ENCODE data around the gene UPF3A.
"Not testable (repeated sequence)": the region's sequence is repeated elsewhere in the genome, so short reads cannot be mapped to it uniquely, and the experiment has no call there.

The UPF3A gene

DNA sequence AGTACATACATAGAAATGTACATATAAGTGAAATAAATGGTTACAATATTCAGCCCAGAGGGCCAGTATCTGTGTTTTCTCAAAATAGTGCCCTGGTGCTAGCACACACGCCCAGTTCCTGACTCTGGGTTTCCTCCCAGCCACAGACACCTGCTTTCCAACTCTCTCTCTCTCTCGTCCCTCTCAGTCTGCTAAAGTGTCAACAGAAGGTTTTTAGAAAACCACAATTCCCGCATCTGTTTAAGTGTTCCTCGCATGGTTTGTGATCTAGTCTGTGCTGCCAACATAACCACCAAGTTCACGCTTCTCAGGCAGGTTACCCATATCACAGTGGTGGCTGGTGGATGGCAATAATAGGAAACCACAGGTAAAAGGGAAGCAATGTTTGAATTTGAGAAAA, 17.8 kb upstream of the UPF3A start:
- DNase-seq = no peak

DNA sequence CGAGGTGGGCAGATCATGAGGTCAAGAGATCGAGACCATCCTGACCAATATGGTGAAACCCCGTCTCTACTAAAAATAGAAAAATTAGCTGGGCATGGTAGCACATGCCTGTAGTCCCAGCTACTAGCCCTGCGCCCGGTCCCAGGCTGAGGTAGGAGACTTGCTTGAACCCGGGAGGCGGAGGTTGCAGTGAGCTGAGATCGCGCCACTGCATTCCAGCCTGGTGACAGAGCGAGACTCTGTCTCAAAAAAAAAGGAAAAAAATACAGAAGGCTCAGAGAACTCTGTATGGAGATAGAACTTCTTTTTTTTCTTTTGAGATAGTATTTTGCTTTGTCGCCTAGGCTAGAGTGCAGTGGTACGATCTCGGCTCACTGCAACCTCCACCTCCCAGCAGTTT, 17.1 kb upstream of the UPF3A start:
- DNase-seq = not testable (repeated sequence)

DNA sequence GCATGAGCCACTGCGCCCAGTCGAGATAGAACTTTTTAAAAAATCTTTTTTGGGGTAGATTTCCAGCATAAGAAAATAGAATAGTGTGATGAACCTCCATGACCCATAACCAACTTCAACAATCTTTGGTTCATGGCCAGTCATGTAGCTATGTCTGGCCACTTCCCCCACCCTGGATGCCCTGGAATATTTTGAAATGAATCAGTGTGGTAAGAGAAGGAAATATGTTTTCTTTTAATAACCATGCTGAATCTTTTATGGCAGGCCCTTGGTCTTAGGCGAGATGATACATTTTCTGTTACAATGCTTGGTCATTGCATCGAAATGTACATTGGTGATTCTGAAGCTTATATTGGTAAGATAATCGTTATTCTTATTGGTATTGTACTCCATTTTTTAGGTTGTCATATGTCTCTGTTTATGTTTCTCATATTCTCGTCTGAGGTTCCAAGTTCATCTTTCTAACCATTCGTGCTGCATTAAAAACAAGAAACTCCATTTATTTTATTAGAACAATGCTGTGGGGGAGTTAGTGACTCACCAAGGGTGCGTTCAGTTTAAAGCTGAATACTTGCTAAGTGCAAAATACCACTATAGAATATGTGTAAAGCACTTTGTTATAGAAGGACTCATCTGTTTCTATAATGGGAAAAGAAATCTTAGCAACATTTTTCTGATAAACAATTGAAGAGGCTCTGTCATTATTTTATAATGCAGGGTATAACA, 16.4 kb upstream of the UPF3A start:
- DNase-seq = peak in 1 of 51 donors; percentile 6

DNA sequence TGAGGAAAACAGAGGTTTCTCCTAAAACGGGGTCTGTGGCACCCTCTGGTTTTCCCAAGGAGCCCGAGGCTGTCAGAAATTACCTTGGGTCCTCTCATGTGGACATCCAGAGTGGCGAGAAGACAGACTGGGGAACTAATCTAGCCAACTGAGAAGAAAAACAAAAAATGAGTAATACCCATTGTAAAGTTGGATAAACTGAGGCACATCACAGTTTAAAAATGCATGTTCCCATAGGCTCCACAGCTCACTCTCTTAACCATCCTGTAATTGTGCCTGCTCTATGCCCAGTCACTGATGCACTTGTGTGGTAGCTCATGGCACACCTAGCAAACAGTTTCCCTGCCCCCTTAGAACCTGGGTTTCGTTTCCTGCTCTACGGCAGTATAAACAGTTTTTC, 15.2 kb upstream of the UPF3A start:
- DNase-seq = no peak

DNA sequence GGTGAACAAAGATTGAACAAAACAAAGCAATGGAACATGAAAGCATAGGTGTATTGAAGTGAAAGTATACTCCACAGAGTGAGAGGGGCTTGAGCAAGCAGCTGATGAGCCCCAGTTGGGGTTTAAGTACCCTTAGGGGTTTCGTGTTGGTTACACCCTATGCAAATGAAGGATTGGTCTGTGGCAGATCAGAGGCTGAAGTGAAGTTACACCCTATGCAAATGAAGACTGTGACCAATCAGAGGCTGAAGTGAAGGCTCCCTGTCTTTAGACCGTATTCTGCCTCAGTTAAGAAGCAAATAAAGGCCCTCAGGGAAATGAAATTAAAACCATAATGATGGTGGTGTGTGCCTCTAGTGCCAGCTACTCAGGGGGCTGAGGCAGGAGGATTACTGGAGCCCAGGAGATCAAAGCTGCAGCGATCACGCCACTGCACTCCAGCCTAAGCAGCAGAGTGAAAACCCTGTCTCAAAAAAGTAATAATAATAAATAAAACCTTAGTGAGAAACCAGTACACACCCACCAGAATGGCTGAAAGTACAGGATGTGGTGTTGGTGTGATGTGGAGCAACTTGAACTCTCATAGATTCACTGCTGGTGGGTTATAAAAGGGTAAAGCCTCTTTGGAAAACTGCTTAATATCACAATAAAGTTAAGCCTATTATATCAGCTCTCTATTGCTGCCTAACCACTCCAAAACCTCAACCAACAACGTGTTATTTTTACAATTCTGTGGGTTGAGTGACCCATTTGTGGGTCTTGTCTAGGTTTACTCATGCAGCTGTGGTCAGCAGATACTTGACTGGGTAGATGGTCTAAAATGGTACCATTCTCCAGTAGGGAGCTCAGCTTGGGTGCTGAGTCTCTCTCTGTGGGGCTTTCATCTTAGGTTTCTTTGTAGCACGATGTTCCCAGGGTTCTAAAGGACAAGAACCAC, 12.8 kb upstream of the UPF3A start:
- DNase-seq = no peak

DNA sequence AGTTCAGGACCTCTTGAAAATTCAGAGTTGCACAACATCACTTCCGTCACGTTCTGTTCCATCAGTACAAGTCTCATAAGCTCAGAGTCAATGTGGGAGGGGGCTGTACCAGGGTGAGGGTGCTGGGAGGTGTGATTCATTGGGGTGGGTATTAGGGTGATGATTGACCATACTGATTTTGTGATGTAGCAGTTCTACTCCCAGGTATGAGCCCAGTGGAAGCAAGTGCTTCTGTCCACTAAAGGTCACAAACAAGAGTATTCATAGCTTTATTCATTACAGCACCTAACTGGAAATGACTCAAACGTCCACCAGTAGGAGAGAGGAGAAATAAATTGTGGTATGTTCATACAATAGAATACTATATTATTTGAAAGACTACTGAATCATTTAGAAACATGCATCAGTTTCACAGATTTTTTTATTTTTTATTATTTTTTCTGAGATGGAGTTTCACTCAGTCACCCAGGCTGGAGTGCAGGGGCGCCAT, 12.1 kb upstream of the UPF3A start:
- no peak for DNase-seq

DNA sequence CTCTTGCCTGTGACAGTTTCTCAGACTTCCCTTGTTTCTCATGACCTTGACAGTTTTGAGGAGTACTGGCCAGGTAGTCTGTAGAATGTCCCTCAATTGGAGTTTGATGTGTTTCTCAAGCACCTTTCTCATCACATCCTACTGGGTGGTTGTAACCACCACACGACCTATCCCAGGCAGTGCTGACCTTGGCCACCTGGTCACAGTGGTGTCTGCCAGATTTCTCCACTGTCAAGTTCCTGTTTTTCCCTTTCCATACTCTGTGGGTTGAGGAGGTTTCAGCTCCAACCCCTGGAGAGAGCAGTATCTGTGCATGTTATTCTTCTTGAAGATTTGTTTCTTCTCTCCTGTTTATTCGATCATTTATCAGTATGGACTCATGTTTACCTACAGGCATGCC, 8.4 kb upstream of the UPF3A start:
- DNase-seq = no peak

DNA sequence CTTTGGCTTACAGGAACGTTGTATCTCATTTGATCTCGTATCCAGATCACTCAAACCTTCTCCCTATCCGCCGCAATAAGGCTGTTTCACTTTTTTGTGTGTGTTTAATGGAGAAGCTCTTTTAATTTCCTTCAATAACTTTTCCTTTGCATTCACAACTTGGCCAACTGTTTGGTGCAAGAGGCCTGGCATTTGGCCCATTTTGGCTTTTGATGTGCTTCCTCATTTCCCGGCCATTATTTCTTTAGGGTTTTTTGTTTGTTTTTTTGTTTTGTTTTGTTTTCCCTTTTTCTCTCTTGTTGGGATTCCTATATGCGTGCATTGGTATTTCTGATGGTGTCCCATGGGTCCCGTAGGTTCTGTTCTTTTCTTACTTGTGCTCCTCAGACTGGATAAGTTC, 6.1 kb upstream of the UPF3A start:
- DNase-seq = no peak

DNA sequence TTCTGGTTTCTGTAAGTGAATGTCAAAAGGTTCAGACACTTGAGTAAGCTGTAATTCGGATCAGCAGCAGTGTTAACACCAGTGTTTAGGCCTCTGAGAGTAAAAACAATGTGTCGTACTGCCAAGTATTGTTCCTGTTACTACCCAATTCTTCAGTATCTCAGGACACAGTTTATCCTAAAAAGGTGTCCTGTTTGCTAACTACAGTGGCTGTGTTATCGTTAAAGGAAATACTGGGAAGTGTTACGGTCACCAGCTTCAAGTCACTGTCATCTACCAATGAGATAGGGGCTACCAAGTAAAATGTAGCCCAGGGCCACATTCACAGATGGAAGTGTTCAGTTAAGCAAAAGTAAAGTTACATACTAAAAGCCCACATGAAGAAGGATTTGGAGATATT, 2.3 kb upstream of the UPF3A start:
- DNase-seq = no peak

DNA sequence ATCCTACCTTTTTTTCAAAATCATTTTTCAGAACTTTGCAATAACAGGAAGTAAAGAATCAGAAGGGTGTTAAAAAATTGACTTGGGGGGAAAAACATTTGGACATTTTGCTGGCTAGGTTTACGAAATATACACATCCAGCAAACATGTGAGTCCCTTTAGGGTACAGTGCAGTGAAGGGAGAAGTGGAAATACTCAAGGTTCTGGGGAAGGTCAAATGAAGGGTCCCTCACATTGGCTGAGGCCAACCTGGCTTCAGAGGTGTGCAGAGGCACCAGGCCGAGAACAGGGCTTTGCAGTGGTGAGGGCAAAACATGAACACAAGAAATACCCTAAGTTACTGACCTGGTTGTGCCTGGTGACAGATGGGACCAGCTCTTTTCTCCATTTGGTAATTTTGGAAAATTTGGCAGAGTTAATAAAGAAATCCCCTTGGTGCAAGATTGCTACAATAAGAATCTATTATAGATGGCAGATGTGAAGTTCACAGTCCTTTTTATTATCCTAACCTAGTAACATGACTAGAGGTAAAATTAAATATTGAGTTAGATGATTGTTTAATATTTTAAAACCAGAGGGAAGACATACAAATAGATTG, 1.5 kb upstream of the UPF3A start:
- DNase-seq = no peak

DNA sequence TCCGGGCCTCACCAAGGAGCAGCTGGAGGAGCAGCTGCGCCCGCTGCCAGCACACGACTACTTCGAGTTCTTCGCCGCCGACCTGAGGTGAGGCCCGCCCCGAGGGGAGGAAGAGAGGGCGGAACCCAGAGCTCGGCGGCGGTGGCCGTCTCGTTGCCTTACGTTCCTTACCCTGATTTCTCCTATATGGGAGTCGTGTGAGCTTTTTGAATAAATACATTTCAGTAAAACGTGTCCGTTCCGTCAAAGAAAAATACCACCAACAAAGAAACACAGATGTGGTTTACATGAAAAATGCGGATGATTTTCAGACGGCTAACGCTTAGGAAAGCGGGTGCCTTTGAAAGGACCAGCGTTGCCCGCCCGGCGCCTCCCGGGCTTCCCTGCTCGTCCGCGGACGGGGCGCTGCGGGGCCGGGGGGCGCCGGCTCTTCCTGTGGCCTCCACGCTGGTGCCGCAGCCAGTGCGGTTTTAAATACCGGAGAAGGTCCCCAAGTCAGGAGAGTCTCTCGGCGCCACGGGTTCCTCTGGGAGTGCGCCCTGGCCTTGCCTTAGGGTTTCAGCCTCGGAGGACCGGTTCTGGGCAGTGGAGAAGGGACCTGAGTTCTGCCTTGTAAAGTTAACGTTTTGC, 755 bp downstream of the UPF3A start:
- peak in 23 of 51 donors; percentile 3 to 85 (median 25) for DNase-seq

DNA sequence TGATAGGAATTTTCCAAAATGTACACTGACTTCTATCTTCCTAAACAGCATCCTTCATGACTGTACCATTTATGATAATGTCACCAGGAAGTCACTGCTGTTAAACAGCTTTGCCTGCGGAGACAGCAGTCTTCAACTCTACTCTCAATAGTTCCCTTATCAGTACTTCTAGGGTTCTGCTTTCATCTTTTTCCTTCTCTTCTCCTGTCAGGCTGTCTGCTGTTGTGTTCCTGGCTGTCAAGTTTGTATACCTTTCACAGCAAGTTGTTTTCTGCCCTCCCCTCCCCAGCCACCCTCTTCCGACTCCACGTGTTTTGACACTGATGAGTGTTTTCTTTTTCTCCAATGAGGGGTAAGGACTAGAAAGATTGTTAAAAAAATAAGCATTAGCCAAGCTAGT, 2.2 kb downstream of the UPF3A start:
- DNase-seq = no peak

DNA sequence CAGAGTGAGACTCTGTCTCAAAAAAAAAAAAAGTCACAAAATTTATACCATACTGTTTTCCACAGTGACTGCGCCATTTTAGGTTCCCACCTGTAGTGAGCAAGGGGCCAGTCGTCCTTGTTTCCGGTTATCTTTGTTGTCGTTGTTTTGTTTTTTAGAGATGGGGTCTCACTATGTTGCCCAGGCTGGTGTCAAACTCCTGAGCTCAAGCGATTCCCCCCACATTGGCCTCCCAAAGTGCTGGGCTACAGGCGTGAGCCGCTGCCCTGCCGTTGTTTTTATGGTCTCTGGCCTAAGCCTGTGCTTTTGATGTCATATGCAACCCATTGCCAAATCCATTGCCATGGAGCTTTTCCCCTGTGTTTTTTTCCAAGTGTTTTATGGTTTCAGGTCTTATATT, 3.3 kb downstream of the UPF3A start:
- DNase-seq = no peak

DNA sequence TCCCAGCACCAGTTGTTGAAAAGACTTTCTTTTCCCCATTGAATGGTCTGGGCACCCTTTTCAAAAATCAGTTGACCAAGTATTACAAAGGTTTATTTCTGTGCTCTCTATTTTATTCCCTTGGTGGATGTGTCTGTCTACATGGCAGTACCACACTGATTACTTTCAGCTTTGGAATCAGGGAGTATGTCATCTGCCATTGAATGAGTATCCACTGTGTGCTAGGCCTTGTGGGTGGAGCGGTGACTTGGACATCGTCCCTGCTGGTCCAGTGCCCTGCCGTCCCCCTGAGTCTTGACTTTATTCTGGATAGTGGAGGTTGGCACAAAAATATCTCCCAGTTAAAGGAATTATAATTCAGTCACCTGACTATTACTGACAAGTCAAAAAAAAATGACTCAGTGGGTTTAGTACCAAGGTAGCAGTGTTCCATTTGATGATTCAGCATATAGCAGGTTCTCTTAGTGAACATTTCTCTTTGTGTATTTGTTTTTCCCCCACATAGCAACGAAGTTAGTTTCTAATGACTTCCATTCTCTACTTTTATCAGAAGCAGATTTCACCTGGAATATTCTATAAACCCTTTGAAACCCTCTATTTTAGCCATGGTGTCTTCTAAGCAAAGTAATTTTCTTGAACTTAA, 3.9 kb downstream of the UPF3A start:
- peak in 5 of 51 donors; percentile 5 to 17 (median 11) for DNase-seq

DNA sequence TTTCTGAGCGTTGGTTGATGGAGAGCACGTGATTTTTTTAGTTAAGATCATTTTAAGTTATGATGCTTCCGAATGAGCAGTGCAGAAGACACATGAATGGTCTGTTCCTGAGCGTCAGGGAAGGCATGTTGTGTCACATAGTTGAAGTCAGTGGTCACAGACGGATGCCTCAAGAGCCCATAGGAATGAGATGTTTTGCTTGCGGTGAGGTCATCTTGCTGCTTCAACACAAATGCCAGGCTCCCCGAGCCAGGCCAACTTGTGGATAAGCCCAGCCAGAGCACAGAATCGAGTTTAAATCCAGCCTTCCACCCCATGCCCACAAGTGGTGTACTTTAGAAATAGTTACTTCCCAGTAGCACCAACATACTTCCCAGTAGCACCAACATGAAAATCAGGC, 5.4 kb downstream of the UPF3A start:
- DNase-seq = no peak

DNA sequence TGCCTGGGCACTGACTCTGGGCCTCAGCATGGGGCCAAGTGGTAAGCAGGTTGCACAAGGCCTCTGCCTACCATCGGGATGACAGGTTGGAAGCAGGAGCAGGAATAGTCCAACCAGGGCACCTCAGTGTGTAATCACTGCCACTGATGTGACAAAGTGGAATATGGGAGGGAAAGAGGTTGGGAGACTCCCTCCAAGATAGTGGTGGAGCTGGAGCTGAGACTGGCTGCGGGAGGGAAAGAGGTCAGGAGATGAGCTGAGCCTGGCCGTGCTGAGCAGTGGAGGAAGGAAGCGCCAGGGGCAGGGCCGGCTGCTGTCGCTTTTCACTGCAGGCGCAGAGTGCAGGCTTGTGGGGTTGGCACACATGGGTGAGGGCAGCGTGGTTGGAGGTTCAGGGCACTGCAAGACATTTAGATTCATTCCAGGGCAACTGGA, 6.8 kb downstream of the UPF3A start:
- DNase-seq = no peak

DNA sequence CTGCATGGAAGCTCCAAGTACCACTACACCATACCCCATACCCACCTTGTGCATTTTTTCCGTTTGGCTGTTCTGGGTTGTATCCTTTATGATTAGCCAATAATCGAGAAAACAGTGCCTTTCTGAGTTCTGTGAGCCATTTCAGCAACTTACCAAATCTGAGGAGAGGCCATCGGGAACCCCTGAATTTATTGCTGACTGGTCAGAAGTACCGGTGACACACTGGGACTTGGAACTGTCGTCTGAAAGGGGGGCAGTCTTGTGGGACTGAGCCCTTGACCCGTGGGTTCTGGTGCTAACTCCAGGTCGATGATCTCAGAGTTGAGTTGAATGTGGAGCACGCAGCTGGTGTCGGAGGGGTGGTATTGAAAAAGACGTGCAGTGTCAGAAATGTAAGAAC, 15.0 kb downstream of the UPF3A start:
- DNase-seq = no peak

DNA sequence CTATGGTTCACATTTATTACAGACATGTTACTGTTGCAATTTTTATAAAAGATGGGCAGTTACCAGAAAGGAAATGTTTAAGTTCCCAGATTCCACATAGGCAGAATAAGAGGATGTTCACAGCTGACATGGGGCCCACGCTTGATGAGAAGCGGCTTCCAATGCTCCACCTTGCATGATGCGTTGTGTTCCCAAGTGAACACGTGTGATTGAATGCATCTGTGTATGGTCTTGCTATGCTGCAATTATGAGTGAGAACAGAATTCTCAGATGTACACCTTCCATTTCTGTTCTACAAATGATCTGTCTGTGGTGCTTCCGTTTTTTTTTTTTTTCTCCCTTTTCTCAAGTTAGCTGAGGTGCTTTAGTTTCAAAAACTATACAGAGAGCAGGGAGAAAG, 15.5 kb downstream of the UPF3A start:
- no peak for DNase-seq

DNA sequence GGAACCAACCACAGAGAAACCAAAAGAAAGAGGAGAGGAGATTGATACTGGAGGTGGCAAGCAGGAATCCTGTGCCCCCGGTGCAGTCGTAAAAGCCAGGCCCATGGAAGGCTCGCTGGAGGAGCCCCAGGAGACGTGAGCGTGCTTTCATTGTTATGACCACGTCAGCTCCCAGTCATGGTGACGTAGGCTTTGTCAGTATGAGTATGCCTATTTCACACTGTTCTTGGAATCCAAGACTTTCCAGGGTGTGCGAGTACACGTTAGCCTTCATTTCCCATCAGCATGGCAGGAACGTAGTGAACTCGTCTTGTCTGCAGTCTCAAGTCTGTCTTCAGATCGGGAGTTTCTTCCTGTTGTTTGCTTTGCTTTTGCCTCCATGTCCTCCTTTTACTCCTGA, 17.5 kb downstream of the UPF3A start:
- no peak for DNase-seq

DNA sequence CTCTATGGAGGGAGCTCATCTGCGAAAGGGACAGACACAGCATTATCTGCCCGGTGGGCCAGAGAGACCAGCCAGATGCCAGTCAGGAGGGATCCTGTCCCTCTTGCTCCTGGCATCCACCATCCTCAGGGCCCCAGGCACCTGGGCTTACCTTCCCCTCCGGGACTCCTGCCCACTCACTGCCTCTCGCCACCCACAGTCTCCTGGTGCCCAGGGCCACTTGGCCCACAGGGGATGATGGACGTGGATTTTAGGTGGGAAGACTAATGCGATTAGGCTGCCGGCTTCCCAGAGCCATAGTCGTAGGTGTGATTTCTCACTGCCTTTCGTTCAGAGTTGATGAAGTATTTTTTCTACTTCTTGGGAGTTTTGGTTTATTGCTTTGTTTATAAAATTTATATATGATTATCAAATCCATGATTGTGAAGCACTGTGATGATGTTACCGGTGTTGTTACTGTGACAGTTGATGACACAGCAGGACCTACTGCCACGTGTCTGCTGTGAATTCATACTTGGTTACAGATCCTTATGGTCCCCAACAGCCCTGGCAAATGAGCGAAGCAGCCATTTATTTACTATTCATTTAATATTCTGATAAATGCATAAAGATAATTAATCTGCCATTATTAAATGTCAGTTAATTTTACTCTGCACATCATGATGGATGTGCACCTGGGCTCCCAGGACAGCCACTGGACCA, 18.4 kb downstream of the UPF3A start:
- DNase-seq = no peak

Measured in hypothalamus (tissue), 51 donors.